Upper lobe of left lung (tissue), 4 donors: ENCODE results near the gene TNS1.

Experiments
- CTCF ChIP-seq, 6 experiments: fragments of 450-650 bp in 4 of 6; fragments of 200-600 bp in 2 of 6; sonication (generic) in 2 of 6; IDR thresholded peaks; one replicate each; pipeline ENCODE4 v1.5.1; 2016 to 2019; ENCODE audit warnings: antibody characterized with exemption in 6 of 6
- EP300 ChIP-seq, 4 donors: sonication (generic); formaldehyde crosslinking; IDR thresholded peaks; one replicate each; pipeline ENCODE4 v1.5.1; 2017; ENCODE audit warnings: antibody characterized with exemption in 4 of 4, control low read depth in 2 of 4

- TF ChIP-seq CTCF (IDR thresholded peaks at IDR 0.05) (no peak), EP300 (IDR thresholded peaks at IDR 0.05) (no peak)
Measured at GRCh38 chr2:217948351-217948791, 54.4 kb downstream of the TNS1 start.
